ENCODE measurements around the gene CWC25.

The CWC25 gene

GRCh38 chr17:38786372-38786771, 38.7 kb downstream of the CWC25 start:
- POLR2A ChIA-PET (ENCODE audit: low non-redundant PET), result no interaction called here
- TF ChIP-seq CTCF (conservative IDR thresholded peaks at IDR 0.05; ENCODE audit: low read depth), result no peak
- no peak overlapping the region for H3K27ac ChIP-seq
- no peak for DNase-seq (ENCODE audit: low spot score)
- CTCF ChIA-PET, result interaction anchor here (0.6 to 1.0 kb wide), 3 partner anchors 29 to 1955 kb away, joined by 3 to 5 read pairs (median 3); no protein-coding TSS in a partner anchor

GRCh38 chr17:38783227-38783626, 41.9 kb downstream of the CWC25 start:
- DNase-seq (ENCODE audit: low spot score), result no peak
- no peak for TF ChIP-seq CTCF (conservative IDR thresholded peaks at IDR 0.05; ENCODE audit: low read depth)
- ChIA-PET CTCF (interaction anchor here (0.7 kb wide), 1 partner anchor 12 kb away, joined by 3 read pairs; no protein-coding TSS in a partner anchor), POLR2A (ENCODE audit: low non-redundant PET) (no interaction called here)
- no peak overlapping the region for H3K27ac ChIP-seq

- TF ChIP-seq CTCF (conservative IDR thresholded peaks at IDR 0.05; ENCODE audit: low read depth), result no peak
- no peak overlapping the region for H3K27ac ChIP-seq
- no peak for DNase-seq (ENCODE audit: low spot score)
- POLR2A ChIA-PET (ENCODE audit: low non-redundant PET), result no interaction called here
- CTCF ChIA-PET, result interaction anchor here (0.6 to 0.7 kb wide), 2 partner anchors 23 to 89 kb away, joined by 4 read pairs; no protein-coding TSS in a partner anchor
Observed at GRCh38 chr17:38779965-38780752, 45.0 kb downstream of the CWC25 start.

- no peak for TF ChIP-seq CTCF (conservative IDR thresholded peaks at IDR 0.05; ENCODE audit: low read depth)
- ChIA-PET CTCF (interaction anchor here (0.6 kb wide), 1 partner anchor 101 kb away, joined by 3 read pairs; no protein-coding TSS in a partner anchor), POLR2A (ENCODE audit: low non-redundant PET) (no interaction called here)
- no peak overlapping the region for H3K27ac ChIP-seq
- no peak for DNase-seq (ENCODE audit: low spot score)
Observed at GRCh38 chr17:38777641-38778250, 47.4 kb downstream of the CWC25 start.

- no peak overlapping the region for H3K27ac ChIP-seq
- POLR2A ChIA-PET (ENCODE audit: low non-redundant PET), result no interaction called here
- DNase-seq (ENCODE audit: low spot score), result no peak
- CTCF ChIA-PET, result no interaction called here
- no peak for TF ChIP-seq CTCF (conservative IDR thresholded peaks at IDR 0.05; ENCODE audit: low read depth)
Observed at GRCh38 chr17:38773258-38773657, 51.9 kb downstream of the CWC25 start.

- no peak for TF ChIP-seq CTCF (conservative IDR thresholded peaks at IDR 0.05; ENCODE audit: low read depth)
- peak overlapping the region; percentile 38 for H3K27ac ChIP-seq
- ChIA-PET CTCF (no interaction called here), POLR2A (ENCODE audit: low non-redundant PET) (no interaction called here)
- DNase-seq (ENCODE audit: low spot score), result no peak
Observed at GRCh38 chr17:38768417-38768816, 56.7 kb downstream of the CWC25 start.

Measured in RWPE1 (cell line).